ENCODE results near the gene NOP14.

DNA sequence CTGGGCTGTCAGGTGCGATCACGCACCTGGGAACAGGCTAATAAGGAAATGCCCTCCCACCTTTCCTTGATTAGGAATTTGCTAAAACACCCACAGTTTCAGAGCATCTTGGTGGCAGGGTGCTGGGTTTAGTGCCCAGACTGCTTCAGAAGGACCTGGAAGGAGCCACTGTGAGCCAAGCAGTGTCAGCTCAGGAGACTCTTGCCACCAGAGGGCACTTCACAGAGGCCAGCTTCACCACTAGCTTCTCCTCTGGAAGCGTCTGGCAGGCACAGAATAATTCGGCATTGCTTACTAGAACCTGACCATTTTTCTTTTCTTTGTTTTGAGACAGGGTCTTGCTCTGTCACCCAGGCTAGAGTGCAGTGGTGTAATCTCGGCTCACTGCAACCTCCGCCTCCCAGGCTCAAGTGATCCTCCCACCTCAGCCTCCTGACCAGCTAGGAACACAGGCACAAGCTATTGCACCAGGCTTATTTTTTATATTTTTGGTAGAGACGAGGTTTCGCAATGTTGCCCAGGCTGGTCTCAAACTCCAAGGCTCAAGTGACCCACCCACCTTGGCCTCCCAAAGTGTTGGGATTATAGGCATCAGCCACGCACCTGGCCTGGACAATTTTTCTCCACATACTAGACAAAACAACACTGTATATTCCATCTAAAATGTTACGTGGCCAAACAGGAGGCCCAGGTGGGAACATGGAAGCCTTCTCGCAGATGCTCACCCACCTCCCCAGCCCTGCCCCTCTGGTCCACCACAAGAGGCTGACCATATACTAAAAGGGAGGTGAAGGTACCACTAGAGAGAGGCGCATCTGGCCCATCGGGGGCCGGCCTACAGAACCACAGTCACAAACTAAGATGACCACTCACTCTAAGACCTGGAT lies 14.1 kb downstream of the NOP14 start:
- TF ChIP-seq CTCF (IDR thresholded peaks at IDR 0.05) (peak; percentile 61), ZFX (IDR thresholded peaks at IDR 0.05; ENCODE audit: borderline replicate concordance) (no peak)

Measured in 22Rv1 (cell line).